Measurements from ENCODE around the gene DYNC1H1. TPM values are rescaled to one million over a fixed set of nuclear protein-coding genes. Genes with fewer than 3 reads are reported as not detected.

The DYNC1H1 gene
- total RNA-seq, 4 donors from 2014 or later = 608 to 897 (median 728) TPM

GRCh38 chr14:101954501-101954900 is 9.9 kb upstream of the DYNC1H1 start:
- TF ChIP-seq CTCF (IDR thresholded peaks at IDR 0.05) = no peak
- Histone ChIP-seq H3K27ac (replicated peaks in 1 of 4) (no peak overlapping the region), H3K4me3 (no peak overlapping the region), H3K4me1 (peaks cover 2 to 10% (median 7%) of the 10 kb centered on the region in 4 donors), H3K36me3 (peaks cover 0 to 3% (median 0%) of the 10 kb centered on the region in 4 donors), H3K9me3 (no peaks in the 10 kb centered on the region), H3K27me3 (no peaks in the 10 kb centered on the region)
- intact Hi-C loops (cut with DNase I) = no loop called here
- WGBS = 86% methylated on average over 6 of the region's 6 CpGs
- no peak for DNase-seq (ENCODE audit: extremely low spot score)

GRCh38 chr14:101955695-101956161 is 8.6 kb upstream of the DYNC1H1 start:
- WGBS = 81% methylated on average over 34 of the region's 34 CpGs
- peaks cover 0 to 7% (median 3%) of the 10 kb centered on the region in 4 donors for H3K4me1 ChIP-seq
- H3K27ac ChIP-seq (replicated peaks in 1 of 4) = no peak overlapping the region
- peaks cover 0 to 3% (median 0%) of the 10 kb centered on the region in 4 donors for H3K36me3 ChIP-seq
- no peak for TF ChIP-seq EP300 (IDR thresholded peaks at IDR 0.05)
- TF ChIP-seq POLR2AphosphoS5 (IDR thresholded peaks at IDR 0.05) = no peak
- TF ChIP-seq CTCF (IDR thresholded peaks at IDR 0.05) = no peak
- TF ChIP-seq POLR2A (IDR thresholded peaks at IDR 0.05; ENCODE audit: low read depth) = no peak
- DNase-seq (ENCODE audit: extremely low spot score) = no peak
- intact Hi-C loops (cut with DNase I) = no loop called here
- H3K27me3 ChIP-seq = no peaks in the 10 kb centered on the region
- no peak overlapping the region for H3K4me3 ChIP-seq
- H3K9me3 ChIP-seq = no peaks in the 10 kb centered on the region

- no peak for TF ChIP-seq POLR2AphosphoS5 (IDR thresholded peaks at IDR 0.05)
- TF ChIP-seq CTCF (IDR thresholded peaks at IDR 0.05) = no peak
- no peak for TF ChIP-seq EP300 (IDR thresholded peaks at IDR 0.05)
- TF ChIP-seq POLR2A (IDR thresholded peaks at IDR 0.05; ENCODE audit: low read depth) = no peak
- Histone ChIP-seq H3K4me1 (peaks cover 0 to 13% (median 9%) of the 10 kb centered on the region in 4 donors), H3K36me3 (peaks cover 0 to 3% (median 0%) of the 10 kb centered on the region in 4 donors), H3K9me3 (no peaks in the 10 kb centered on the region), H3K27ac (replicated peaks in 1 of 4) (no peak overlapping the region), H3K4me3 (no peak overlapping the region), H3K27me3 (no peaks in the 10 kb centered on the region)
- no peak for DNase-seq (ENCODE audit: extremely low spot score)
- WGBS = 78% methylated on average over 23 of the region's 25 CpGs
- intact Hi-C loops (cut with DNase I) = no loop called here
These were observed 8.0 kb upstream of the DYNC1H1 start for GRCh38 chr14:101956179-101956885.

GRCh38 chr14:101957406-101958234 is 6.8 kb upstream of the DYNC1H1 start:
- intact Hi-C loops (cut with DNase I) = no loop called here
- Histone ChIP-seq H3K27me3 (no peaks in the 10 kb centered on the region), H3K4me3 (no peak overlapping the region), H3K27ac (replicated peaks in 1 of 4) (no peak overlapping the region), H3K36me3 (peaks cover 0 to 3% (median 0%) of the 10 kb centered on the region in 4 donors), H3K4me1 (peaks cover 6 to 26% (median 21%) of the 10 kb centered on the region in 4 donors), H3K9me3 (no peaks in the 10 kb centered on the region)
- TF ChIP-seq POLR2A (IDR thresholded peaks at IDR 0.05; ENCODE audit: low read depth) (no peak), CTCF (IDR thresholded peaks at IDR 0.05) (no peak), POLR2AphosphoS5 (IDR thresholded peaks at IDR 0.05) (no peak), EP300 (IDR thresholded peaks at IDR 0.05) (no peak)
- DNase-seq (ENCODE audit: extremely low spot score) = no peak
- 90% methylated on average over 13 of the region's 13 CpGs for WGBS

Measured in esophagus muscularis mucosa (tissue), 4 donors.